Natural killer cell (primary cell): ENCODE data around the gene PRR5L. TPM values are rescaled to one million over a fixed set of nuclear protein-coding genes. Genes with fewer than 3 reads are reported as not detected.

Experiments
- ATAC-seq, 3 donors: fragments of 150-1000 bp in 2 of 3; fragments of 200-7000 bp in 1 of 3; cut with Tn5 transposase; 1 replicate in 1 of 3; 2 replicates in 2 of 3; pipeline ENCODE4 v1.10.0; 2021; ENCODE audit warnings: mild to moderate bottlenecking in 2 of 3, moderate library complexity in 2 of 3
- DNase-seq, 2 donors: peaks; one replicate each; pipeline versions ENCODE4 v3.0.0 to v3.0.0-alpha.2; 2013 to 2021; ENCODE audit warnings: mixed read lengths in 1 of 2
- H3K27ac ChIP-seq: one replicate; pipeline ENCODE4 v1.5.1; 2013; ENCODE audit warnings: mild to moderate bottlenecking, low read length
- H3K27me3 ChIP-seq: one replicate; pipeline ENCODE4 v1.6.1; 2013; ENCODE audit warnings: low read length; ENCODE audit not compliant: control insufficient read depth, insufficient read depth
- H3K36me3 ChIP-seq: one replicate; pipeline ENCODE4 v1.6.1; 2013; ENCODE audit warnings: low read length; ENCODE audit not compliant: control insufficient read depth, insufficient read depth
- H3K4me1 ChIP-seq: one replicate; pipeline ENCODE4 v1.6.1; 2013; ENCODE audit warnings: low read length; ENCODE audit not compliant: control insufficient read depth, insufficient read depth
- H3K4me3 ChIP-seq: one replicate; pipeline ENCODE4 v1.5.1; 2013; ENCODE audit warnings: low read length
- H3K9me3 ChIP-seq: one replicate; pipeline ENCODE4 v1.6.1; 2013; ENCODE audit warnings: low read length; ENCODE audit not compliant: control insufficient read depth, insufficient read depth
- H3K27ac Mint-ChIP-seq, 2 donors: one replicate each; pipeline ENCODE4 v1.8.0; 2022; ENCODE audit warnings: mild to moderate bottlenecking in 2 of 2, mixed read lengths in 2 of 2, moderate library complexity in 1 of 2
- H3K27me3 Mint-ChIP-seq, 2 donors: one replicate each; pipeline ENCODE4 v1.8.0; 2022; ENCODE audit warnings: low read depth in 2 of 2, mixed read lengths in 2 of 2
- H3K36me3 Mint-ChIP-seq: one replicate; pipeline ENCODE4 v1.8.0; 2022; ENCODE audit warnings: mixed read lengths
- H3K4me1 Mint-ChIP-seq, 2 donors: one replicate each; pipeline ENCODE4 v1.8.0; 2022; ENCODE audit warnings: mixed read lengths in 2 of 2
- H3K4me3 Mint-ChIP-seq: one replicate; pipeline ENCODE4 v1.8.0; 2022; ENCODE audit warnings: mild to moderate bottlenecking, moderate library complexity, mixed read lengths
- H3K9me3 Mint-ChIP-seq, 2 donors: one replicate each; pipeline ENCODE4 v1.8.0; 2022; ENCODE audit warnings: mixed read lengths in 2 of 2
- CTCF ChIP-seq: fragments of 200-600 bp; IDR thresholded peaks from one replicate; pipeline ENCODE4 v1.8.0; 2022; ENCODE audit warnings: antibody characterized with exemption
- WGBS: methylation state at CpG from one replicate; pipeline ENCODE4 v1.1.7; 2013; ENCODE audit warnings: missing lambda C conversion rate; ENCODE audit not compliant: insufficient coverage; 5-methylcytosine and 5-hydroxymethylcytosine counted together
- intact Hi-C: fragments of 100-400 bp; cut with micrococcal nuclease; formaldehyde crosslinking; loops from one replicate; pipeline ENCODE4 v1.14.2; 2022
- total RNA-seq, 4 donors: library from RNA; stranded (reverse); fragments of 120-200 nt in 1 of 4; gene quantifications; one replicate each; pipeline versions ENCODE4 v1.2.3 to v1.2.4, GENCODE V29; 2013 to 2022

PRR5L gene
- total RNA-seq, 3 donors from 2014 or later (not counting 1 experiment from before 2014, with no cell fraction given): 128 to 367 (median 303) TPM

GRCh38 chr11:36289226-36289852, 6.7 kb upstream of the PRR5L start, which contains the start of gene COMMD9:
COMMD9 (minus strand) TSS chr11:36289424; CDS start chr11:36289412, 12 bp downstream.
- peak within 1 kb of the TSS; percentile 97 for H3K4me3 Mint-ChIP-seq
- peak; percentile 96 to 99 (median 98) for ATAC-seq
- H3K36me3 Mint-ChIP-seq: no peaks in the 10 kb centered on the region
- no peaks in the 10 kb centered on the region for H3K9me3 Mint-ChIP-seq
- under 1% methylated on average over 30 of the region's 31 CpGs for WGBS
- no peaks in the 10 kb centered on the region for H3K27me3 ChIP-seq
- TF ChIP-seq CTCF: no peak
- peak within 1 kb of the TSS; percentile 86 to 94 for H3K27ac Mint-ChIP-seq
- H3K27me3 Mint-ChIP-seq: no peaks in the 10 kb centered on the region
- peaks cover 34 to 37% of the 10 kb centered on the region in 2 donors for H3K4me1 Mint-ChIP-seq
- H3K4me1 ChIP-seq: peaks cover 15% of the 10 kb centered on the region
- no peaks in the 10 kb centered on the region for H3K36me3 ChIP-seq
- H3K9me3 ChIP-seq: no peaks in the 10 kb centered on the region
- peak within 1 kb of the TSS; percentile 88 for H3K4me3 ChIP-seq
- no peak within 1 kb of the TSS for H3K27ac ChIP-seq
- DNase-seq: peak; percentile 86 to 95
- intact Hi-C loops: loop anchor here (5.0 kb wide), 1 partner anchor 627 kb away; the partner anchor contains the start of gene TRIM44

- no peaks in the 10 kb centered on the region for H3K27me3 Mint-ChIP-seq
- H3K9me3 Mint-ChIP-seq: no peaks in the 10 kb centered on the region
- no peak overlapping the region for H3K4me3 Mint-ChIP-seq
- H3K4me1 Mint-ChIP-seq: peaks cover 29 to 30% of the 10 kb centered on the region in 2 donors
- Histone ChIP-seq H3K4me1 (peaks cover 15% of the 10 kb centered on the region), H3K36me3 (no peaks in the 10 kb centered on the region), H3K27ac (no peak overlapping the region), H3K9me3 (no peaks in the 10 kb centered on the region), H3K4me3 (no peak overlapping the region), H3K27me3 (no peaks in the 10 kb centered on the region)
- TF ChIP-seq CTCF: peak; percentile 78
- DNase-seq: peak in 1 of 2 donors; percentile 74
- WGBS: 21% methylated on average over 3 of the region's 4 CpGs
- intact Hi-C loops: loop anchor here (1.0 to 2.0 kb wide), 6 partner anchors 186 to 455 kb away; partner anchors contain the start of gene TRAF6
- no peaks in the 10 kb centered on the region for H3K36me3 Mint-ChIP-seq
- peak; percentile 35 to 56 (median 37) for ATAC-seq
- no peak overlapping the region for H3K27ac Mint-ChIP-seq
Measured at GRCh38 chr11:36292311-36292722, 3.8 kb upstream of the PRR5L start.

GRCh38 chr11:36296884-36297543, 926 bp downstream of the PRR5L start:
- no peak overlapping the region for H3K27ac Mint-ChIP-seq
- Histone ChIP-seq H3K4me3 (no peak overlapping the region), H3K9me3 (no peaks in the 10 kb centered on the region), H3K27me3 (no peaks in the 10 kb centered on the region), H3K36me3 (no peaks in the 10 kb centered on the region), H3K4me1 (peaks cover 2% of the 10 kb centered on the region), H3K27ac (no peak overlapping the region)
- DNase-seq (no peak), ATAC-seq (no peak)
- WGBS: 80% methylated on average over 7 of the region's 8 CpGs
- H3K4me3 Mint-ChIP-seq: no peak overlapping the region
- H3K27me3 Mint-ChIP-seq: peaks cover 5 to 6% of the 10 kb centered on the region in 2 donors
- H3K36me3 Mint-ChIP-seq: no peaks in the 10 kb centered on the region
- peaks cover 3 to 5% of the 10 kb centered on the region in 2 donors for H3K4me1 Mint-ChIP-seq
- TF ChIP-seq CTCF: no peak
- intact Hi-C loops: no loop called here
- H3K9me3 Mint-ChIP-seq: no peaks in the 10 kb centered on the region
